IgD-negative memory B cell (primary cell): ENCODE data around the gene RNASE8. TPM values are rescaled to one million over a fixed set of nuclear protein-coding genes. Genes with fewer than 3 reads are reported as not detected.

Source experiments
- H3K27ac Mint-ChIP-seq, 3 donors: one replicate each; pipeline ENCODE4 v1.8.0; 2020 to 2022; ENCODE audit warnings: mild to moderate bottlenecking in 3 of 3, mixed read lengths in 3 of 3, moderate library complexity in 1 of 3
- H3K27me3 Mint-ChIP-seq: one replicate; pipeline ENCODE4 v1.8.0; 2021; ENCODE audit warnings: mixed read lengths
- H3K36me3 Mint-ChIP-seq: one replicate; pipeline ENCODE4 v1.8.0; 2020; ENCODE audit warnings: mild to moderate bottlenecking, mixed read lengths
- H3K4me1 Mint-ChIP-seq, 3 donors: one replicate each; pipeline ENCODE4 v1.8.0; 2020 to 2022; ENCODE audit warnings: mixed read lengths in 3 of 3, mild to moderate bottlenecking in 1 of 3
- H3K4me3 Mint-ChIP-seq, 4 donors: one replicate each; pipeline ENCODE4 v1.8.0; 2020 to 2022; ENCODE audit warnings: mild to moderate bottlenecking in 4 of 4, mixed read lengths in 4 of 4, moderate library complexity in 3 of 4
- H3K9me3 Mint-ChIP-seq, 3 donors: one replicate each; pipeline ENCODE4 v1.8.0; 2020 to 2021; ENCODE audit warnings: mixed read lengths in 3 of 3, mild to moderate bottlenecking in 1 of 3
- polyA plus RNA-seq: library from polyadenylated mRNA; unstranded; fragments of 300-500 nt; fragmentation: Illumina TruSeq; gene quantifications from one replicate; pipeline ENCODE4 v1.2.3, GENCODE V29; 2021

RNASE8 gene
- polyA plus RNA-seq, 1 donor from 2014 or later, result not detected

DNA sequence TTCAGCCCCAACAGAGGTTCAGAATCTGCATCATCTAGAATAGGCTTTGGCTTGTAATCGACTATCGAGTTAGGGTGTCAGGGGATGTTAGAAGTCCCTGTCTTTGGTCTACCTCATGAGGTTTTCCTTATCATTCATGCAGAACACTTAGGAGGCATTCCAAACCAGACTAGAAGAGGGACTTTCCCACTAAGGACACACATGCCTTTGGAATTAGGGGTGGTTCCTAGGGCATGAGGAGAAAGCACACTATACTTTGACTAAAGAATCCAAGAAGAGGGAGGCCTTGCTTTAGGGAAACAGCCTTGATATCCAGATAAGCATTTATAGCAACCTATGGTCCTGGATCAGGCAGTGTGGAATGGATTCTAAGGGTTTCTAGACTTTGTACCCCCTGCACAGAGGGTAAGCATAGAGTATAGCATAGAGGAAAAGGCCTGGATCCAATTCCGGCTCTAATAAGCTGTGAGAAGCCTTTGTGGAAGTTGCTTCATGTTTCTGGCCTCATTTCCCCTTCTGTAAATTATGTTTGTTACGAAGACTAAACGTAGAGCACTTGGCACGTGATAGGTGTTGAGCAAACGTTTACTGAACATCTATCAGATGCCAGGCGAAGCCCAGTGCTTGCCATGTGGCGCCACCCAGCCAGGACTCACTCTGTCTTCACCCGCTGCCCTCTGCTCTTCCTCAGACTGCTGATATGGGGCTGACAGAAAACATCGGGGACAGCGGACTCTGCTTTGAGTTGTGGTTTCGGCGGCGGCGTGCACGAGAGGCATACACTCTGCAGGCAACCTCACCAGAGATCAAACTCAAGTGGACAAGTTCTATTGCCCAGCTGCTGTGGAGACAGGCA, 27.6 kb downstream of the RNASE8 start:
- Mint-ChIP-seq H3K4me1 (peaks cover 11 to 14% (median 11%) of the 10 kb centered on the region in 3 donors), H3K36me3 (peaks cover 1% of the 10 kb centered on the region), H3K9me3 (no peaks in the 10 kb centered on the region), H3K4me3 (peak overlapping the region in 1 of 4 donors; percentile 50), H3K27ac (peak overlapping the region in 2 of 3 donors; percentile 36 to 86), H3K27me3 (peaks cover 10% of the 10 kb centered on the region)

DNA sequence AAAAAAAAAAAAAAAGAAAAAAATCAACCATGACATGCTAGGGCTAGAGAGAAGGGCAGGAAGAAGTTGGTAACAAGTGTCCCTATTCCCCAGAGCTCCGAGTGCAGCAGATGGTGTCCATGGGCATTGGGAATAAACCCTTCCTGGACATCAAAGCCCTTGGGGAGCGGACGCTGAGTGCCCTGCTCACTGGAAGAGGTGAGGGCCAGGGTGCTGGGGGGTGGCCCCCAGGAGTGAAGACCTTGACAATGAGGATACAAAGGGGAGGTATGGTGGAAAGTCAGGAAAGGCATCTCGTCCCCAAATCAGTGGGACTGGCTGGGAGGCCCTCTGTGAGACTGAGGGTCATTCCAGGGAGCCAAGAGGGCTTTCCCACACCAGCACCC, 29.3 kb downstream of the RNASE8 start:
- H3K4me3 Mint-ChIP-seq, result no peak overlapping the region
- H3K9me3 Mint-ChIP-seq, result no peaks in the 10 kb centered on the region

DNA sequence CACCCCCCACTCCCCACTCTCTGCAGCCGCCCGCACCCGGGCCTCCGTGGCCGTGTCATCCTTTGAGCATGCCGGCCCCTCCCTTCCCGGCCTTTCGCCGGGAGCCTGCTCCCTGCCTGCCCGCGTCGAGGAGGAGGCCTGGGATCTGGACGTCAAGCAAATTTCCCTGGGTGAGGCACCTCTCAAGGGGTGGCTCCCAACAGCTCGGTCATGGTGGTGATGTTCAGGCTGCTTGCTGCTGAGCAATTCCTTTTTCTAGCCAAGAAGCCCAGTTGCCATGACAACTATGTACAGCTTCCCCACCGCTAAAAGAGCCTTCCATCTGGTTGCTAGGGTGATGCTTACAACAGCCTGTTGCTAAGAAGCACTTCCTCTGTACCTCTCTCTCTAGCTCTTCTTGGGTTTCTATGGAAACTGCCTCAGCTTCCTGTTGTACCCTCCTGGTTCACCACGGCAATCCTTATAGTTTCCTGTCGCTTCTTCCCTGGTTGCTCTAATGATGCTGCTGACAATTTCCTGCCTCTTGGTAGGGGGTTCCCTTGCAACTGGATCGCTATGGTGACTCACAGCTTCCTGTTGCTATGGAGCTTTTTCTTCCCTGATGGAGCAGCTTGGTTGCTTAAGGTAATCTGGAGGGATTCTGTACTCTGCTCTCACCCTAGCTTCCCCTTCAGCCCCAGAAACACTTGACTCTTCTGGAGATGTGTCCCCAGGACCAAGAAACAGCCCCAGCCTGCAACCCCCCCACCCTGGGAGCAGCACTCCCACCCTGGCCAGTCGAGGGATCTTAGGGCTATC, 29.9 kb downstream of the RNASE8 start:
- Mint-ChIP-seq H3K4me1 (peaks cover 13 to 14% (median 14%) of the 10 kb centered on the region in 3 donors), H3K4me3 (peak overlapping the region; percentile 18 to 74 (median 44)), H3K27me3 (peaks cover 6% of the 10 kb centered on the region), H3K36me3 (no peaks in the 10 kb centered on the region), H3K27ac (peak overlapping the region; percentile 86 to 96 (median 88)), H3K9me3 (no peaks in the 10 kb centered on the region)

More for the DNA sequence above, 29.3 kb downstream of the RNASE8 start:
- Mint-ChIP-seq H3K4me1 (peaks cover 11 to 14% (median 13%) of the 10 kb centered on the region in 3 donors), H3K27me3 (peaks cover 6% of the 10 kb centered on the region), H3K27ac (peak overlapping the region; percentile 33 to 96 (median 86)), H3K36me3 (no peaks in the 10 kb centered on the region)

DNA sequence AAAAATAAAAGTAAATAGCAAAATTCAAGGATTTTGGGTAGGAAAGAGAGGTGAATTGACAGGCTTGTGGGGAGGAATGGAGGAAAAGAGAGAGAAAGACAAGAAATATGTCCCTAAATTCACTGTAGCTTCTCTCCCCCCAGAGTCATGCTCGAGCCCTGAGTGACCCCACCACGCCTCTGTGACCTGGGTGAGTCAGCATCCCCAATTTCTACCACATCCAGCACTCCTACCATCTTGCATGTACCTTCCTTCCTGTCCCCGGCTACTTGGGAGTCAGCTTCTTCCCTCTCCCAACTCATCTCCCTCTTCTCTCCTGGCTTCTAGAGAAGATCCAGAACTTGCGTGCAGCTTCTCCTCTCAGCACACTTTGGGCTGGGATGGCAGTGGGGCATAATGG, 31.1 kb downstream of the RNASE8 start:
- Mint-ChIP-seq H3K27ac (peak overlapping the region; percentile 26 to 96 (median 78)), H3K4me1 (peaks cover 14 to 18% (median 16%) of the 10 kb centered on the region in 3 donors), H3K9me3 (no peaks in the 10 kb centered on the region), H3K4me3 (no peak overlapping the region), H3K36me3 (no peaks in the 10 kb centered on the region), H3K27me3 (peaks cover 6% of the 10 kb centered on the region)

DNA sequence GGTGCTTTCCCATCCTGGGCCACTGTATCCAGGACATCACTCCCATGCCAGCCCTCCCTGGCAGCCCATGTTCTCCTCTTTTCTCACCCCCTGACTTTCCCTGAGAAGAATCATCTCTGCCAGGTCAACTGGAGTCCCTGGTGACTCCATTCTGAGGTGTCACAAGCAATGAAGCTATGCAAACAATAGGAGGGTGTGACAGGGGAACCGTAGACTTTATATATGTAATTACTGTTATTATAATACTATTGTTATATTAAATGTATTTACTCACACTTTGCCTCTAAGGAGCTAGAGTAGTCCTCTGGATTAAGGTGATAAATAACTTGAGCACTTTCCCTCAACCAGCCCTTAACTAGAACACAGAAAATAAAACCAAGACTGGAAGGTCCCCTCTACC, 31.6 kb downstream of the RNASE8 start:
- peak overlapping the region in 2 of 3 donors; percentile 78 to 96 for H3K27ac Mint-ChIP-seq
- peaks cover 4% of the 10 kb centered on the region for H3K27me3 Mint-ChIP-seq
- no peak overlapping the region for H3K4me3 Mint-ChIP-seq
- H3K9me3 Mint-ChIP-seq, result no peaks in the 10 kb centered on the region
- peaks cover 14 to 18% (median 16%) of the 10 kb centered on the region in 3 donors for H3K4me1 Mint-ChIP-seq
- H3K36me3 Mint-ChIP-seq, result no peaks in the 10 kb centered on the region

DNA sequence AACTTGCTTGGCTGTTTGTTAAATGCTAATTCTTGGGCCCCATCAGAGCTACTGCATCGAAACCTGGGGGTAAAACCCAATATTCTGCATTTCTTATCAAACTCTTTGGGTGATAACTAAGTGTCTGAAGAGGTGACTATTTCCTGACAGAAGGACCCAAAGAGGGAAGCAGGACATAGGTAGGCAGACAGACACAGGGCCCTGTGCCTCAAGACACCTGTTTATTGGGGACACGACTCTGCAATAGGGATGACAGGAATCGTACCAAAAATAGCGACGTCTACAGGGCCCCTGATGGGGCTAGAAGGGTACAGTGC, 32.2 kb downstream of the RNASE8 start:
- no peaks in the 10 kb centered on the region for H3K9me3 Mint-ChIP-seq
- H3K36me3 Mint-ChIP-seq, result no peaks in the 10 kb centered on the region
- peaks cover 14 to 18% (median 16%) of the 10 kb centered on the region in 3 donors for H3K4me1 Mint-ChIP-seq
- peak overlapping the region in 1 of 3 donors; percentile 78 for H3K27ac Mint-ChIP-seq
- no peak overlapping the region for H3K4me3 Mint-ChIP-seq
- H3K27me3 Mint-ChIP-seq, result peaks cover 4% of the 10 kb centered on the region

DNA sequence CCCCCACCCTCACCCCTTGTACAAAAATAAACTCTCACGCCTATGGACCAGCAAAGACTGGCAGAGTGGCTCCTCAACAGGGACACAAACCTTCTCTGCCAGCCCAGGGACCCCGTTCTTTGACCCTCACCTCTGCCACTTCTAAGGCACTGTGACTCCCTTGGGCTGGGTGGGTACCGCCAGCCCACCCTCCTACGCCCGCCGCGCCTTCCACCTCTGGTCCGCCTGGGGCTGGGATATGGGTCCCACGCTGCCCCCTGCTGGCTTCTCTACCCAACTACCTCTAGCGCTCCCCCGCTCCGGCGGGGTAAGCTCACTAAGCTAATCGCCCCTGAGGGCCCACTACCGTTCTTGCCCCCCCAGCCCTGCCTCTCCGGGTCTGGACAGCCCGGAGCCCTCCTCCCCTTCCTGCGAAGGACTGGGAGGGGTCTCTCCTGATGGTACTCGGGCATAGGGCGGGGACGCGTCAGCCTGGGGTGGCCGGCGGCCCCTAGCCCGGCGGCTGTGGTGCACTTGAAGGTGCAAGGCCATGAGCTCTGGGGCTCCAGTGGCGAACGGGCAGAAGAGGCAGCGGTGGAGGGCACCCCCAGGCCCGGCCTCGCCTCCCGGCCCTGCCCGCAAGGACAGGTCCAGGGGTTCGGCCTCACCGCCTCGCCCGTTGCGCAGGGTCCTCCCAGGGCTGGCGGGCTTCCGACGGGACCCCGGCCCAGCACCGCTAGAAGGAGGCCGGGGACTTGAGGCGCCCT, 32.7 kb downstream of the RNASE8 start:
- peaks cover 4% of the 10 kb centered on the region for H3K27me3 Mint-ChIP-seq
- H3K9me3 Mint-ChIP-seq, result no peaks in the 10 kb centered on the region
- H3K36me3 Mint-ChIP-seq, result no peaks in the 10 kb centered on the region
- no peak overlapping the region for H3K27ac Mint-ChIP-seq
- H3K4me3 Mint-ChIP-seq, result no peak overlapping the region
- peaks cover 14 to 20% (median 18%) of the 10 kb centered on the region in 3 donors for H3K4me1 Mint-ChIP-seq

DNA sequence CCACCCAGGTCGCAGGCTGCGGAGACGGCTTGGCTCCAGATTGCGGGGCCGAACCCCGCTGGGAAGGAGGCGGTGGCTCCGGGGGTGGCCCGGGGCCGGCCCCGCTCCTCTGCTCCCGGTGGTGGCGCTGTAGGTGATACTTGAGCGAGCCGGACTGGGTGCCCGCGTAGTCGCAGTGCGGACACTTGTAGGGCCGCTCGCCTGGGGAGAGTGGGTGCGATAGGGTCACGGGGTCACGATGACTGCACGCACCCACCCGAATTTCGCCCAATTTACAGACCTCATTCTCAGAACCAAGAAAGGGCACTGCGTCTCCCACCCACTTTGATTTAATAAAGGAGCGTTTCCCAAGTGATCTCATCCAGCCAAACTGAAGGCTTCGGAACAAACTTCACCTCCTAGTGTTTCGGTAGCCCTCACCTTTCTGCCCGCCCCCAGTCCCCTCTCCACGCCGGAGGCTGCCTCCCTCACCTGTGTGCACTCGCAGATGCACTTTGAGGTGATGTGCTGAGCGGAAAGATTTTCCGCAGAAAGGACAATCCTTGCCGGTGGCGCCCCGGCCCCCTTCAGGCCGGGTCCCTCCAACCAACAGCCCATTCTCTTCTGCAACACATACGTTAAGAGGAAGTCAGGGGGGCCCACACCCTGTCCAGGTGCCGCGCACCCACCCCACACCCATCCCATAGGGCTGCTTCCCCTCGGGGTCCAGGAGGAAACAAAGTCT, 33.5 kb downstream of the RNASE8 start:
- Mint-ChIP-seq H3K9me3 (no peaks in the 10 kb centered on the region), H3K36me3 (no peaks in the 10 kb centered on the region), H3K27ac (no peak overlapping the region), H3K4me1 (peaks cover 14 to 27% (median 18%) of the 10 kb centered on the region in 3 donors), H3K4me3 (peak overlapping the region in 1 of 4 donors; percentile 56), H3K27me3 (peaks cover 4% of the 10 kb centered on the region)

DNA sequence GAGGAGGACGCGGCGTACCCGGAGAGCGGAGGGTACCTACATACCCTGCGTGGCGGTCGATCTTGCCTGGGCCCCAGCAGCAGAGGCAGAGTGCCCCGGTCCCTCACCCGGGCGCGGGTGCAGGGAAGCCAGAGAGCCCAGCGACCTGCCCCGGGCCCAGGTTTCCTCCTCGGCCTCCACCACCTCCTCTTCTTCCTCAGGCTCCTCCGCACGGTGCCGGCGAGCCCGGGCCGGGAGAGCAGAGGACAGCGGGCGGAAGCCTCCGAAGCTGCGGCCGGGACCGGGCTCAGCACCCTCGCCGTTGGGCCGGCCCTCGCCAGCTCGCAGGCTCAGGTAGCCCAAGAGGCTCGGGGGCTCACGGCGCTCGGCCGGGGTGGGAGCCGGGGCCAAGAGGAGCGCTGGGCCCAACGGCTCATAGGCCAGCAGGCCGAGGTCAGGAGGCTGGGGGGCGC, 34.2 kb downstream of the RNASE8 start:
- Mint-ChIP-seq H3K4me1 (peaks cover 10 to 28% (median 14%) of the 10 kb centered on the region in 3 donors), H3K27me3 (peaks cover 4% of the 10 kb centered on the region), H3K4me3 (peak overlapping the region in 1 of 4 donors; percentile 56), H3K9me3 (no peaks in the 10 kb centered on the region), H3K36me3 (no peaks in the 10 kb centered on the region), H3K27ac (no peak overlapping the region)

DNA sequence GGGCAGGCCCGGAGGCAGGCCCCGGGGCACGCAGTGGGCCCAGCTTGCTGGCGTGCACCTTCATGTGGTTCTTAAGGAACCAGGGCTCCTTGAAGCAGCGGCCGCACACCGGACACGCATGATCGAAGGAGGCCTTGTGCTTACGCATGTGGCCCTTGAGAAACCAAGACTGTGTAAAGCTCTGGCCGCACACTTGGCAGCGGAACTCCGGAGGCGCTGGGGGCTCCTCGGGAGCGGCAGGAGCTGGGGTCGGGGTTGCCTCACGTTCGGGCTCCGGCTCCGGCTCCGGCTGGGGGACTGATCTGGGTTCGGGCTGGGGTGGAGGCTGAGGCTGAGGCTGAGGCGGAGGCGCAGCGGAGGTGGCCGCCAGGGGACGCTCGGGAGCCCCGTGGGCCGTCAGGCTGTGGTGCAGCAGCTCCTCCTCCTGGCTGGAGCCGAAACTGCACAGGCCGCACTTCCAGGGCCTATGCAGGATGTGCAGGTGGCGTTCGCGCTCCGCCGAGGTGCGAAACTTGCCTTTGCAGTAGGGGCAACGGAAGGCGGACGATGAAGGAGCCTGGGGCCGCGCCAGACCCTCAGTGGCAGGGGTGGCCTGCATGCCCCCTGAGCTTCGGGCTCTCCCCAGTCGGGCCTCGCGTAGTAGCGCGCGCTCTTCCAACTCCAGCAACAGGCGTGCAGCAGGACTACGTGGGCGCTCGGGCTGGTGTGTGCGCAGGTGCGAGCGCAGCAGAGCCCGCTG, 34.8 kb downstream of the RNASE8 start:
- Mint-ChIP-seq H3K4me1 (peaks cover 8 to 29% (median 11%) of the 10 kb centered on the region in 3 donors), H3K36me3 (no peaks in the 10 kb centered on the region), H3K27ac (peak overlapping the region in 2 of 3 donors; percentile 2 to 53), H3K4me3 (peak overlapping the region in 1 of 4 donors; percentile 1), H3K27me3 (peaks cover 3% of the 10 kb centered on the region), H3K9me3 (no peaks in the 10 kb centered on the region)

DNA sequence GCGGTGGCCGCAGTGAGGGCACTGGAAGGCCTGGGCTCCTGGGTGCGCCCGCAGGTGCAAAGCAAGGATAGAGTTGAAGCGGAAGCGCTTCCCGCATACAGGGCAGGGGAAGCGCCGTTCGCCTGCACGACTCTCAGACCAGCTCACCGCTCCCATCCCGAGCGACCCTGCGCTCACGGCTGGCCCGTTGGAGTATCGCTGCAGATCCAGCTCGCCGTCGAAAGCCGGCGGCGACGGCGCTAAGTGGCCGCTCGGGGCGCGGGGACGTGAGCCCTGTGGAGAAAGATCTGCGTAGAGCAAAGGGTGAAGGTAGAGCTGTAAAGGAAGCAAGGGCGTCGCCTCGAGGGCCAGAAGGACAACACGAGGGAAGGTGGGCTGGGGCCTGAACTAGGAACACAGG, 35.4 kb downstream of the RNASE8 start:
- H3K4me1 Mint-ChIP-seq, result peaks cover 2 to 24% (median 7%) of the 10 kb centered on the region in 3 donors
- no peaks in the 10 kb centered on the region for H3K36me3 Mint-ChIP-seq
- no peak overlapping the region for H3K4me3 Mint-ChIP-seq
- H3K9me3 Mint-ChIP-seq, result no peaks in the 10 kb centered on the region
- H3K27me3 Mint-ChIP-seq, result peaks cover 2% of the 10 kb centered on the region
- H3K27ac Mint-ChIP-seq, result peak overlapping the region in 1 of 3 donors; percentile 2

DNA sequence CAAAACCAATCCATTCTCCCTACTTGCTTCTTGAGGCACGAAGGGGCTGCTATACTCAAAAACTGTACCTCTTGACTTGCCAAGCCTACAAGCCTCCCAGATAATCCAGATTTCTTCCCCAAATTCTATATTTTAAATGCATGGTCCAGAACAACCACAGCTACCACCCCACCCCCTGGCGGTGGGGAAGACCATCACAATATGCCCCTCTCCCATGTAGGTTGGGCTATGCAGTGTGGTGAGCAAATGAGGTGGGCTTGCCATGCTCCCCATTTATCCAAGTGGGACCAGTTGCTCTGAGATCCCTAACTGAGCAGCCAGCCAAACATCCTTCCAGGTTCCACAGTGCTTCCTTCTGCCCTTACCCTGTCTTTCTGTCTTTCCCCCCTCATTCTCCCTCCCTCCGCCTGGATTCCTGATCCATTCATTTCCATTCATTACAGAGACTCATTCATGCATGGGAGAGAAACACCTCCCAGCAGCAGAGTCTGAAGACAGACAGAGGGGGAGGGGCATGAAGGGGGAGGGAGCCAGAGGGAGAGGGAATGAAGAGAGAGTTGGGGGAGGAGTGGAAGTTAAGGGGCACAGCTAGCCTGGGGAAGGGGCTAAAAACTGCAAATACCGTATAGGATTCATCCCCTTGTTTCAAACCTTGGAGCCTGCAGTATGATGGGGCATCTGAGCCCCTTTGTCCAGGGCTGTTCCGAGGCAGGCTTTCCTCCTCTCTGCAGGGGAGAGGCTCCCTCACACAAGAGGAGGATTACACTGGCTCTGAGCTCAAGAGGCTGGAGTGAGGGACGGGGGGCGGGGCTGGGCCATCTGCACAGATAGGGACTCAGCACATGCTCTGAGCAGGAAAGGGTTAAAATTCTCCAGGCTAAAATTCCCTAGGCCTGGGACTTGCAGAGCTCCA, 36.4 kb downstream of the RNASE8 start:
- H3K27me3 Mint-ChIP-seq, result peaks cover 6% of the 10 kb centered on the region
- H3K27ac Mint-ChIP-seq, result peak overlapping the region in 2 of 3 donors; percentile 53
- H3K4me1 Mint-ChIP-seq, result peaks cover 4 to 29% (median 11%) of the 10 kb centered on the region in 3 donors
- H3K9me3 Mint-ChIP-seq, result no peaks in the 10 kb centered on the region
- H3K36me3 Mint-ChIP-seq, result no peaks in the 10 kb centered on the region
- H3K4me3 Mint-ChIP-seq, result no peak overlapping the region
